SU-DHL-6 (cell line): Measurements from ENCODE around the gene RPL23.
A peak's percentile ranks its signal among the peaks of the same experiment; 100 is the strongest.

Source experiments
- H2AFZ ChIP-seq: fragments of 200-600 bp; sonication (generic); 2 replicates; pipeline ENCODE4 v1.6.1; 2014; ENCODE audit warnings: low read depth, mild to moderate bottlenecking, moderate library complexity, mixed read lengths, antibody characterized with exemption, low read length; ENCODE audit not compliant: severe bottlenecking
- H3F3A ChIP-seq: fragments of 200-600 bp; shearing (Covaris generic); 2 replicates; pipeline ENCODE4 v1.6.0; 2016; ENCODE audit warnings: antibody characterized with exemption, mild to moderate bottlenecking; ENCODE audit not compliant: insufficient read depth
- H3K27ac ChIP-seq: fragments of 200-600 bp; sonication (generic); 2 replicates; pipeline ENCODE4 v1.5.1; 2016; ENCODE audit warnings: low read depth, mild to moderate bottlenecking, low read length, moderate library complexity, mixed read lengths
- H3K27me3 ChIP-seq: fragments of 200-600 bp; sonication (generic), shearing (Covaris generic); 2 replicates; pipeline ENCODE4 v1.6.0; 2014; ENCODE audit warnings: mild to moderate bottlenecking, low read length
- H3K36me3 ChIP-seq: fragments of 200-600 bp; sonication (generic); 2 replicates; pipeline ENCODE4 v1.6.1; 2014; ENCODE audit warnings: mild to moderate bottlenecking, low read length, mixed read lengths
- H3K4me2 ChIP-seq: fragments of 300-600, 200-600 bp; shearing (Covaris generic), sonication (generic); 2 replicates; pipeline ENCODE4 v1.6.0; 2014; ENCODE audit warnings: low read length, low read depth, mild to moderate bottlenecking; ENCODE audit not compliant: poor library complexity, severe bottlenecking
- H3K4me3 ChIP-seq: fragments of 200-600 bp; sonication (generic); 2 replicates; pipeline ENCODE4 v1.5.1; 2014; ENCODE audit warnings: antibody characterized with exemption, low read length, mild to moderate bottlenecking, mixed read lengths; ENCODE audit not compliant: insufficient read depth, poor library complexity, severe bottlenecking
- H3K79me2 ChIP-seq: fragments of 200-600 bp; sonication (generic); 2 replicates; pipeline ENCODE4 v1.6.1; 2014; ENCODE audit warnings: mild to moderate bottlenecking, low read length, moderate library complexity; ENCODE audit not compliant: insufficient read depth
- H3K9ac ChIP-seq: fragments of 200-600 bp; sonication (generic); 2 replicates; pipeline ENCODE4 v1.7.0; 2014; ENCODE audit warnings: mild to moderate bottlenecking, low read length
- H3K9me2 ChIP-seq: fragments of 200-600 bp; sonication (generic); replicated peaks from 2 replicates; pipeline ENCODE4 v1.6.1; 2014; ENCODE audit warnings: low read length; ENCODE audit not compliant: insufficient read depth
- H3K9me3 ChIP-seq: fragments of 200-600 bp; sonication (generic); 2 replicates; pipeline ENCODE4 v1.6.1; 2014; ENCODE audit warnings: low read length, mixed read lengths; ENCODE audit not compliant: insufficient read depth
- H4K20me1 ChIP-seq: fragments of 200-600 bp; sonication (generic); 2 replicates; pipeline ENCODE4 v1.6.1; 2014; ENCODE audit warnings: low read depth, mild to moderate bottlenecking, antibody characterized with exemption, low read length, moderate library complexity, mixed read lengths
- EZH2phosphoT487 ChIP-seq: fragments of 200-600 bp; sonication (generic), shearing (Covaris generic); conservative IDR thresholded peaks from 2 replicates; pipeline ENCODE4 v1.6.1; 2018; ENCODE audit warnings: mild to moderate bottlenecking, antibody characterized with exemption, low read length, moderate library complexity, mixed read lengths
- TF ChIP-seq, protein P1 (sequence below): fragments of 200-600 bp; sonication (generic); IDR thresholded peaks from one replicate; pipeline ENCODE4 v1.5.1; 2017; ENCODE audit warnings: antibody characterized with exemption, mild to moderate bottlenecking, low read length, moderate library complexity; ENCODE audit not compliant: insufficient read depth, poor library complexity, severe bottlenecking

The RPL23 gene

DNA sequence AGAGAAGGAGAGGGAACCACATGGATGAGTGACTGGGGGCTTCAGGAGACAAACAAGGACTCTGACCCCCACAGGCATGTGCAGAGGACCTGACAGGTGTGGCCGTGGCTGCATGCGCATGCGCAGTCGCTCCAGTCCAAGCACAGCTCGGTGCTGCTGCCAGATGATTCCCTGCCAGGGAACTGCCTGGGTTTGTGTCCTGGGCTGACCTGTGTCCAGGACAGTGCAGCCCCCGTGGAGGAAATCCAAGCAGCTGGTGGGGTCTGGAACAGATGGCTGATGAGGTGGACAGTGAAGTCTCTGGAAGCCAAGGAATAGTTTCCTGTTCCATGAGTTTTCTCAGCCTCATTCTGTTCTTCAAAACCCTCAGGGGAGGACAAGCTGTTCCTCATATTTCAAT is 43.7 kb upstream of the RPL23 start:
- peaks cover 8% of the 10 kb centered on the region; the same call in 1 of the 2 replicates for H3F3A ChIP-seq
- no peak for TF ChIP-seq EZH2phosphoT487
- TF ChIP-seq, protein P1, sequence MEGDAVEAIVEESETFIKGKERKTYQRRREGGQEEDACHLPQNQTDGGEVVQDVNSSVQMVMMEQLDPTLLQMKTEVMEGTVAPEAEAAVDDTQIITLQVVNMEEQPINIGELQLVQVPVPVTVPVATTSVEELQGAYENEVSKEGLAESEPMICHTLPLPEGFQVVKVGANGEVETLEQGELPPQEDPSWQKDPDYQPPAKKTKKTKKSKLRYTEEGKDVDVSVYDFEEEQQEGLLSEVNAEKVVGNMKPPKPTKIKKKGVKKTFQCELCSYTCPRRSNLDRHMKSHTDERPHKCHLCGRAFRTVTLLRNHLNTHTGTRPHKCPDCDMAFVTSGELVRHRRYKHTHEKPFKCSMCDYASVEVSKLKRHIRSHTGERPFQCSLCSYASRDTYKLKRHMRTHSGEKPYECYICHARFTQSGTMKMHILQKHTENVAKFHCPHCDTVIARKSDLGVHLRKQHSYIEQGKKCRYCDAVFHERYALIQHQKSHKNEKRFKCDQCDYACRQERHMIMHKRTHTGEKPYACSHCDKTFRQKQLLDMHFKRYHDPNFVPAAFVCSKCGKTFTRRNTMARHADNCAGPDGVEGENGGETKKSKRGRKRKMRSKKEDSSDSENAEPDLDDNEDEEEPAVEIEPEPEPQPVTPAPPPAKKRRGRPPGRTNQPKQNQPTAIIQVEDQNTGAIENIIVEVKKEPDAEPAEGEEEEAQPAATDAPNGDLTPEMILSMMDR: no peak
- no peaks in the 10 kb centered on the region for H3K9me3 ChIP-seq
- H3K9me2 ChIP-seq: no peaks in the 10 kb centered on the region
- H3K27me3 ChIP-seq: no peaks in the 10 kb centered on the region
- no peak overlapping the region for H3K4me2 ChIP-seq
- H3K36me3 ChIP-seq: no peaks in the 10 kb centered on the region
- no peaks in the 10 kb centered on the region for H3K79me2 ChIP-seq
- H3K27ac ChIP-seq: peak overlapping the region; percentile 91; the same call in 1 of the 2 replicates
- no peak overlapping the region for H2AFZ ChIP-seq
- no peaks in the 10 kb centered on the region for H4K20me1 ChIP-seq
- H3K9ac ChIP-seq: no peak overlapping the region; the same call in 1 of the 2 replicates
- no peak overlapping the region for H3K4me3 ChIP-seq

DNA sequence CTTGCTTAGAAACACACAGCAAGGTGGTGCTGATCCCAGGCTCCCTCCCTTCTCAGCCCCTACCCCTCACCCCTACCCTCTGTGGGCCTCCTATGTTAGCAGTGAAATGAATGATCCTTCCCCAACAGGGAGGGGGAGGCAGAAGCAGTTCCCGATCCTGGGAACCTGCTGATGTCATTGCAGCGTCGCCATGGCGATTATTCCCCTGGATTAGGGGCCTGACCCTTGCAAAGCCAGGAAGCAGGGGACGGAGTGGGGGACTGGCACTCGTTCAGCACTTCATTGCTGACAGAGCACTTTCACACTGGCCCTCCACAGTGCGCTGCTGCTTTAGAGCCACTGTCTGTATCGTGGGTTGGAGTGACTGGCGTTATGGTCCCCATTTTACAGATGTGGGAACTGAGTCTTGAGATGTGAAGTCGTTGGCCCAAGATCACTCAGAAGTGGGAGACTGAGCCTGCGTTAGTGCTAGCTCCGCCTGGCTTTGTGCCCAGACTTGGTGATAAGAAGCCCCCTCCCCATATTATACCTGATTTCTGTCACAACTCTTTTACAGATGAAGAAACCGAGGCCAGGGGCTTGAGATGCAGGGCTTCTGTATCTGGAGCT is 42.9 kb upstream of the RPL23 start:
- Histone ChIP-seq H3K9me3 (no peaks in the 10 kb centered on the region), H3K4me2 (no peak overlapping the region), H3K4me3 (no peak overlapping the region), H3K27me3 (no peaks in the 10 kb centered on the region), H3K27ac (no peak overlapping the region), H2AFZ (no peak overlapping the region), H3K79me2 (no peaks in the 10 kb centered on the region), H3K9ac (no peak overlapping the region), H3K9me2 (no peaks in the 10 kb centered on the region), H3K36me3 (no peaks in the 10 kb centered on the region), H4K20me1 (no peaks in the 10 kb centered on the region), H3F3A (peaks cover 8% of the 10 kb centered on the region; the same call in 1 of the 2 replicates)
- no peak for TF ChIP-seq EZH2phosphoT487
- TF ChIP-seq, protein P1: no peak

DNA sequence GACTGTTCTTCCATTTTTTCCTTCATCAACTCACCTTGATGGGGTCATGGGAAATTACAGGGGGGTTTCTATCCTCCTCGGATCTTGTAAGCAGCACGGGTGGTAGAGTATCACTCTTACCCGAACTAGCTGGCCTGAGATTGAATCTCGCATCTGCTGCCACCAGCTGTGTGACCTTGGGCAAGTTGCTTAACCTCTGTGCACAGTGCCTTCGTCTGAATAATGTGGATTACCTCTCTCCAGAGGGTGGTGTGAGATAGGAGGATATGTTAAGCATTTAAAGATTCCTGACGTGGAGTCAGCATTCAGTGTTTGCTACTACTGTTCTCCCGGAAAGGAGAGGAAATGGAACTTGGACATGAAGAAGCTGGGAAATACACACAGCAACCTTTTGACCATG is 40.8 kb upstream of the RPL23 start:
- Histone ChIP-seq H3K9ac (no peak overlapping the region), H3K36me3 (no peaks in the 10 kb centered on the region), H3F3A (peaks cover 8% of the 10 kb centered on the region; the same call in 1 of the 2 replicates), H3K79me2 (no peaks in the 10 kb centered on the region), H3K27me3 (no peaks in the 10 kb centered on the region), H3K4me2 (no peak overlapping the region), H3K9me2 (no peaks in the 10 kb centered on the region), H3K9me3 (no peaks in the 10 kb centered on the region), H4K20me1 (no peaks in the 10 kb centered on the region), H3K27ac (no peak overlapping the region), H2AFZ (no peak overlapping the region), H3K4me3 (no peak overlapping the region)
- TF ChIP-seq, protein P1: no peak
- no peak for TF ChIP-seq EZH2phosphoT487
